Activated CD8-positive, alpha-beta memory T cell treated with anti-CD3 and anti-CD28 coated beads for 4 hours (primary cell): Measurements from ENCODE around the gene C10orf71.
A peak's percentile ranks its signal among the peaks of the same experiment; 100 is the strongest.

Experiments used
- DNase-seq, 2 donors: peaks; one replicate each; pipeline ENCODE4 v3.0.0-alpha.2; 2020; ENCODE audit warnings: low read depth in 2 of 2

Gene C10orf71

GRCh38 chr10:49298983-49299815, at the start of gene C10orf71:
C10orf71 (plus strand) TSS chr10:49299170; CDS start chr10:49322546, 23,376 bp downstream.
- DNase-seq, result no peak

GRCh38 chr10:49252313-49253034, 46.5 kb upstream of the C10orf71 start:
- DNase-seq, result no peak

- DNase-seq, result no peak
Observed at GRCh38 chr10:49253340-49253906, 45.5 kb upstream of the C10orf71 start.

- DNase-seq, result no peak
Observed at GRCh38 chr10:49254150-49254549, 44.8 kb upstream of the C10orf71 start.

GRCh38 chr10:49254556-49255318, 44.2 kb upstream of the C10orf71 start:
- peak; percentile 7 to 35 for DNase-seq

- no peak for DNase-seq
Observed at GRCh38 chr10:49255883-49256282, 43.1 kb upstream of the C10orf71 start.

- DNase-seq, result no peak
Observed at GRCh38 chr10:49257154-49257553, 41.8 kb upstream of the C10orf71 start.

- no peak for DNase-seq
Observed at GRCh38 chr10:49257626-49258349, 41.2 kb upstream of the C10orf71 start.

- DNase-seq, result no peak
Observed at GRCh38 chr10:49258350-49258683, 40.7 kb upstream of the C10orf71 start.

GRCh38 chr10:49260644-49261296, 38.2 kb upstream of the C10orf71 start:
- DNase-seq, result no peak

GRCh38 chr10:49263591-49263990, 35.4 kb upstream of the C10orf71 start:
- no peak for DNase-seq

GRCh38 chr10:49264177-49264677, 34.7 kb upstream of the C10orf71 start:
- no peak for DNase-seq

- DNase-seq, result no peak
Observed at GRCh38 chr10:49265885-49266284, 33.1 kb upstream of the C10orf71 start.

- DNase-seq, result no peak
Observed at GRCh38 chr10:49268185-49268584, 30.8 kb upstream of the C10orf71 start.

GRCh38 chr10:49269523-49269922, 29.4 kb upstream of the C10orf71 start:
- no peak for DNase-seq

- no peak for DNase-seq
Observed at GRCh38 chr10:49270565-49270964, 28.4 kb upstream of the C10orf71 start.

- DNase-seq, result no peak
Observed at GRCh38 chr10:49271346-49271745, 27.6 kb upstream of the C10orf71 start.

GRCh38 chr10:49272251-49273081, 26.5 kb upstream of the C10orf71 start:
- DNase-seq, result no peak

- no peak for DNase-seq
Observed at GRCh38 chr10:49273082-49273465, 25.9 kb upstream of the C10orf71 start.

- no peak for DNase-seq
Observed at GRCh38 chr10:49273626-49274025, 25.3 kb upstream of the C10orf71 start.
